Measurements from ENCODE around the gene SGTA.

SGTA gene

DNA sequence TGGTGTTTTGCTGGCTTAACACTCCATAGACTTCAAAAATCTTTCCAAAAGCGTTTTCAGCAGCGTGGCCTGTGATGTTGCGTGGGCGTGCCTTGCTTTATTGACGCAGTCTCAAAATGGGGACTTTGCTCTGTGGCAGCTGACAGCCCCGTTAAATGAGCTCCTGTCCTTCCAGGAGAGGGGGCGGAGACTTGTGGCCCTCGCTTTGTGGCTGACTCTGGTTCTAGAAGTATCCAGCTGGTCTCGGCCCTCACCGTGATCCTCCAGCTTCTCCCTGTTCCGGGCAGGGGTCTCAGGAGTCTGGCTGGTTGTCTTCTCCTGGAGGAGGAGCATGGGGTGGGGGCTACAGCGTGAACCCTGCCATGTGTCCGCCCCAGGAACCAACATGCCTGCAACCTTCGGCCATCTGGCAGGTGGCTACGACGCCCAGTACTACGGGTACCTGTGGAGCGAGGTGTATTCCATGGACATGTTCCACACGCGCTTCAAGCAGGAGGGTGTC is 28.2 kb upstream of the SGTA start:
- peaks cover 73% of the 10 kb centered on the region for H3K36me3 ChIP-seq

DNA sequence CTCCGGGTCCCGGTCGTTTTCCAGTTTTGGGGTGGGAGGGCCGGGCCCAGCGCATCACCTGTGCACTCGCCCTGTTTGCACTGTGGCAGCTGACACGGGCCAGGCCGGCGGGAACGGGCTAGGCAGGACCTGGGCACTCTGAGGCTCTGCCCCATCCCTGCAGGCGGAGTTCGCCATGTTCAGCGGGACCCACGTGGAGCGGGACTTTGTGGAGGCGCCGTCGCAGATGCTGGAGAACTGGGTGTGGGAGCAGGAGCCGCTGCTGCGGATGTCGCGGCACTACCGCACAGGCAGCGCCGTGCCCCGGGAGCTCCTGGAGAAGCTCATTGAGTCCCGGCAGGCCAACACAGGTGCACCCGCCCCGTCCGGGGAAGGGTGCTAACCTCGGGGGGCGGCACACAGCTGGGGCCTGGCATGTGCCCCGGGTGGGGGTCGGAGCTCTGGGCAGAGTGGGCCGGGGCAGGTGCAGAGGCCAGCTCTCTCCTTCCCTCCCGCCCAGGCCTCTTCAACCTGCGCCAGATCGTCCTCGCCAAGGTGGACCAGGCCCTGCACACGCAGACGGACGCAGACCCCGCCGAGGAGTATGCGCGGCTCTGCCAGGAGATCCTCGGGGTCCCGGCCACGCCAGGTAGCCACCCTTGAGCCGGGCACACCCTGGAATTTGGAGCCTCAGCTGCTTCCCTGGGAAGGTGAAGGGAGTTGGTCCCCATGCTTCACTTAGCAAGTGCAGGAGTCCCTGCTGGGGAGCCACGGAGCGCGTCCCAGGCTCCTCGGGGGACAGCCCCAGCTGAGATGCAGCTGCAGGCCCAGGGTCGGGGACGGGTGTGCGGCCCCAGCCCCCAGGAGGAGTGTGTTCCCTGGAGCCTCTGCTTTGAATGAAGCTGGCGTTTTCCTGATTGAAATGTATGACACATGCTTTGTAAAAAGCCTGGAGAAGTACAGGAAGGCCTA is 27.3 kb upstream of the SGTA start:
- TF ChIP-seq, protein P1, sequence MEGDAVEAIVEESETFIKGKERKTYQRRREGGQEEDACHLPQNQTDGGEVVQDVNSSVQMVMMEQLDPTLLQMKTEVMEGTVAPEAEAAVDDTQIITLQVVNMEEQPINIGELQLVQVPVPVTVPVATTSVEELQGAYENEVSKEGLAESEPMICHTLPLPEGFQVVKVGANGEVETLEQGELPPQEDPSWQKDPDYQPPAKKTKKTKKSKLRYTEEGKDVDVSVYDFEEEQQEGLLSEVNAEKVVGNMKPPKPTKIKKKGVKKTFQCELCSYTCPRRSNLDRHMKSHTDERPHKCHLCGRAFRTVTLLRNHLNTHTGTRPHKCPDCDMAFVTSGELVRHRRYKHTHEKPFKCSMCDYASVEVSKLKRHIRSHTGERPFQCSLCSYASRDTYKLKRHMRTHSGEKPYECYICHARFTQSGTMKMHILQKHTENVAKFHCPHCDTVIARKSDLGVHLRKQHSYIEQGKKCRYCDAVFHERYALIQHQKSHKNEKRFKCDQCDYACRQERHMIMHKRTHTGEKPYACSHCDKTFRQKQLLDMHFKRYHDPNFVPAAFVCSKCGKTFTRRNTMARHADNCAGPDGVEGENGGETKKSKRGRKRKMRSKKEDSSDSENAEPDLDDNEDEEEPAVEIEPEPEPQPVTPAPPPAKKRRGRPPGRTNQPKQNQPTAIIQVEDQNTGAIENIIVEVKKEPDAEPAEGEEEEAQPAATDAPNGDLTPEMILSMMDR (IDR thresholded peaks at IDR 0.05; ENCODE audit: low read depth, low read length), result no peak
- peaks cover 78% of the 10 kb centered on the region for H3K36me3 ChIP-seq
- H3K4me3 ChIP-seq (ENCODE audit: low read depth, low read length), result no peak overlapping the region
- no peak overlapping the region for H3K27ac ChIP-seq
- H3K27me3 ChIP-seq (ENCODE audit: insufficient read depth, low read depth, severe bottlenecking), result no peaks in the 10 kb centered on the region
- H3K9me3 ChIP-seq (ENCODE audit: severe bottlenecking), result no peaks in the 10 kb centered on the region
- DNase-seq, result no peak

More for the DNA sequence above, 28.2 kb upstream of the SGTA start:
- TF ChIP-seq, protein P1 (IDR thresholded peaks at IDR 0.05; ENCODE audit: low read depth, low read length), result no peak
- no peak overlapping the region for H3K27ac ChIP-seq
- no peak for DNase-seq
- no peaks in the 10 kb centered on the region for H3K27me3 ChIP-seq (ENCODE audit: insufficient read depth, low read depth, severe bottlenecking)
- H3K4me3 ChIP-seq (ENCODE audit: low read depth, low read length), result no peak overlapping the region
- no peaks in the 10 kb centered on the region for H3K9me3 ChIP-seq (ENCODE audit: severe bottlenecking)

DNA sequence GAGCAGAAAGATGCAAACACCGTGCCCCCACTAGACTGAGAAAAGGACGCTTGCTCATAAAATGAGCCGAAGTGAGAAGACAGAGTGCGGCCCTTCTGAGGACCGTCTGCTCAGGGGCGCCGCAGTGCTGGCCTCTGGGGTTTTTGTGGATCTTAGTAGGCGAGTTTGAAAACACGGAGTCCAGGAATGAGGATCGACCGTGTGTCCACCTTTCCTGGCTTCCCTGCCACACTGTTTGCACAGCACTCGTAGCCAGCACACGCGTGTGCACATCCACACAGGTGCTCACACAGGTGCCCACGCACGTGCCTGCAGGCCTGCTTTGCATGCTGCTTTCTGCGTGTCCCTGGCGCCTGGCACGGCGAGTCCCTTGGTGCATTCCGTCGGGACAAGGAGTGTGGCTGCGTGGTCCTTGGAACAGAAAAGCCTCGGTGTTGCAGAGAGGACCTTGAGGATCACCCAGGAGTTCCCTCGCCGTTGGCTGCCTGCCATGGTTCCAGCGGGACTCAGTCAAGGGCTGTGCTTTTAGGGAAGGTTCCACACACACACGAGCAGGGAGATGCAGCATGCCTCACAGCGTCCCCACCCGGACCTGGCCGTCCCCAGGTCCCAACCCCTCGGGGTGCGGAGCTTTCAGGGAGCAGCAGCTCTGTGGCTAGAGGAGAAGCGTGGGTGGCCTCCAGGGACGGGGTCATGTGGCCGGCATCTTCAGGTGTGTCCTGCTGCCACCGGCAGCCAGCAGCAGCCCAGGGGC is 26.5 kb upstream of the SGTA start:
- Histone ChIP-seq H3K27me3 (ENCODE audit: insufficient read depth, low read depth, severe bottlenecking) (no peaks in the 10 kb centered on the region), H3K36me3 (peaks cover 85% of the 10 kb centered on the region), H3K27ac (no peak overlapping the region), H3K9me3 (ENCODE audit: severe bottlenecking) (no peaks in the 10 kb centered on the region), H3K4me3 (ENCODE audit: low read depth, low read length) (no peak overlapping the region)
- TF ChIP-seq, protein P1 (IDR thresholded peaks at IDR 0.05; ENCODE audit: low read depth, low read length), result no peak
- no peak for DNase-seq

DNA sequence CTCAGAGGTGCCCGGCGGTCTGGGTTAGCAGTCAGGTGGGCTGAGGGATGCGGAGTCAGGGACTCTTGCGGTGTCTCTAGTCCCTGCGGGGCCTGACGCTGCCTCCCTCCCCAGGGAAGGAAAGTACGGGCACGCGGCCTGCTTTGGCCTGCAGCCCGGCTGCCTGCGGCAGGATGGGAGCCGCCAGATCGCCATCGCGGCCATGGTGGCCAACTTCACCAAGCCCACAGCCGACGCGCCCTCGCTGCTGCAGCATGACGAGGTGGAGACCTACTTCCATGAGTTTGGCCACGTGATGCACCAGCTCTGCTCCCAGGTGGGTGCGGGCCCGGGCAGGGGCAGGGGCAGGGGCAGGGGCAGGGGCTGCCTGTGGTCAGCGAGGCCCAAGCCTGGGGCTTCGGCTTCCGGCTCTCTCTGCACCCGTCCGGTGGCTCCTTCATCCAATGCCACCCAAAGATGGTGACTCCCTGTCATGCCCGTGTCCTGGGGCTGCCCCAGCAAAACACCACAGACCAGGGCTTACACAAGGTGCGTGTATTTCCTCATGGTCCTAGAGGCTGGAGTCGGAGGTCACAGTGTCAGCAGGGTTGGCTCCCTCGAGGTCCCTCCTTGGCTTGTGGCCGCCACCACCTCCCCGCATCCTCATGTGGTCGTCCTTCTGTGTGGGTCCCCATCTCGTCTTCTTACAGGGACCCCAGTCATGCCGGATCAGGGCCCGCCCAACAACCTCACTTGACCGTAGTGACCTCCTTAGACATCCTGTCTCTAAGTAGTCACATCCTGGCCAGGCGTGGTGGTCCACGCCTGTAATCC is 25.3 kb upstream of the SGTA start:
- DNase-seq, result no peak
- Histone ChIP-seq H3K27ac (no peak overlapping the region), H3K27me3 (ENCODE audit: insufficient read depth, low read depth, severe bottlenecking) (no peaks in the 10 kb centered on the region), H3K36me3 (peaks cover 87% of the 10 kb centered on the region), H3K9me3 (ENCODE audit: severe bottlenecking) (no peaks in the 10 kb centered on the region), H3K4me3 (ENCODE audit: low read depth, low read length) (no peak overlapping the region)
- TF ChIP-seq, protein P1 (IDR thresholded peaks at IDR 0.05; ENCODE audit: low read depth, low read length), result no peak

DNA sequence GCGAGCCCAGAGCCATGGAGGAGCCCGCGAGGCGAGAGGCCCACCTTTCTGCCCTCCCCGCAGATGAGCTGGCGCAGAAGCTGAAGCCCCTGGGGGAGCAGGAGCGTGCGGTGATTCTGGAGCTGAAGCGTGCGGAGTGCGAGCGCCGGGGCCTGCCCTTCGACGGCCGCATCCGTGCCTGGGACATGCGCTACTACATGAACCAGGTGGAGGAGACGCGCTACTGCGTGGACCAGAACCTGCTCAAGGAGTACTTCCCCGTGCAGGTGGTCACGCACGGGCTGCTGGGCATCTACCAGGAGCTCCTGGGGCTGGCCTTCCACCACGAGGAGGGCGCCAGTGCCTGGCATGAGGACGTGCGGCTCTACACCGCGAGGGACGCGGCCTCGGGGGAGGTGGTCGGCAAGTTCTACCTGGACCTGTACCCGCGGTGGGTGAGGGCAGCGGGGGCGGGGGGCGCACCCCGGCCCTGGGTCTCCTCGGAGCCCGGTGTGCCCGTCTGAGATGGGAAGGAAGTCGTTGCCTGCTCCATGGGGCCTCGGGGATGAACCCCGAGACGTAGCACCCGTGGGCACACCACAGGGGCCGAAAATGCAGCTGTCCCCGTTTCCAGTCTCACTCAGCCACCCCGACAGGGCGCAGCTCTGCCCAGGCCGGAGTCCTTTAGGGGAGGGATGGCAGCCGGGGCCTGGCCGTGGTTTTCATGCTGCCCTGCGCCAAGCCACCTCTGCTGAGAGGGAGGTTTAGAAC is 24.5 kb upstream of the SGTA start:
- no peak for DNase-seq
- TF ChIP-seq, protein P1 (IDR thresholded peaks at IDR 0.05; ENCODE audit: low read depth, low read length), result no peak
- no peak overlapping the region for H3K4me3 ChIP-seq (ENCODE audit: low read depth, low read length)
- H3K27me3 ChIP-seq (ENCODE audit: insufficient read depth, low read depth, severe bottlenecking), result no peaks in the 10 kb centered on the region
- peaks cover 87% of the 10 kb centered on the region for H3K36me3 ChIP-seq
- H3K27ac ChIP-seq, result no peak overlapping the region
- no peaks in the 10 kb centered on the region for H3K9me3 ChIP-seq (ENCODE audit: severe bottlenecking)

All from WERI-Rb-1 (cell line).